SK-N-SH (cell line): ENCODE results near the gene KRTCAP3. TPM values are rescaled to one million over a fixed set of nuclear protein-coding genes. Genes with fewer than 3 reads are reported as not detected.

Source experiments
- CTCF ChIA-PET: fragments of 300-600, 350-600 bp; formaldehyde crosslinking; extraction: SDS; loops from one replicate; lab custom pipeline; 2021; lab: Yijun Ruan, JAX
- POLR2A ChIA-PET: fragments of 350-600 bp; sonication (Branson Sonifier 250); formaldehyde crosslinking; extraction: SDS; loops from one replicate; lab custom pipeline; 2020; ENCODE audit warnings: antibody characterized with exemption, inconsistent platforms; lab: Yijun Ruan, JAX
- DNase-seq: peaks from one replicate; pipeline ENCODE4 v3.0.0; 2012
- H2AFZ ChIP-seq: fragments of 200-600 bp; sonication (generic); 2 replicates; pipeline ENCODE4 v1.8.1; 2016; ENCODE audit warnings: antibody characterized with exemption, mild to moderate bottlenecking, low read depth
- H3F3A ChIP-seq: fragments of 200-600 bp; sonication (generic); replicated peaks from 2 replicates; pipeline ENCODE3; 2016; ENCODE audit warnings: antibody characterized with exemption, mild to moderate bottlenecking; ENCODE audit not compliant: insufficient read depth
- H3K27ac ChIP-seq, 2 experiments: fragments of 200-500 bp in 1 of 2; fragments of 200-600 bp in 1 of 2; sonication (Bioruptor generic) in 1 of 2; sonication (generic), shearing (Covaris generic) in 1 of 2; 2 replicates each; pipeline versions ENCODE4 v1.5.1 to v1.6.1; 2014 to 2016; ENCODE audit warnings: low read depth in 2 of 2, inconsistent platforms in 1 of 2, low read length in 1 of 2, mild to moderate bottlenecking in 1 of 2, mixed read lengths in 1 of 2
- H3K27me3 ChIP-seq: fragments of 200-600 bp; sonication (generic), shearing (Covaris generic); 2 replicates; pipeline ENCODE4 v1.6.1; 2016; ENCODE audit warnings: mixed run types; ENCODE audit not compliant: insufficient read depth
- H3K36me3 ChIP-seq, 2 experiments: fragments of 200-500 bp in 1 of 2; fragments of 200-600 bp in 1 of 2; sonication (Bioruptor generic) in 1 of 2; sonication (generic) in 1 of 2; replicated peaks in 1 of 2; 2 replicates each; pipeline versions ENCODE3 to v1.5.1; 2014 to 2016; ENCODE audit warnings: low read length in 1 of 2, mild to moderate bottlenecking in 1 of 2; ENCODE audit not compliant: insufficient read depth in 2 of 2, control insufficient read depth in 1 of 2
- H3K4me1 ChIP-seq, 2 experiments: fragments of 200-500 bp in 1 of 2; fragments of 200-600 bp in 1 of 2; sonication (Bioruptor generic) in 1 of 2; sonication (generic), shearing (Covaris generic) in 1 of 2; 2 replicates each; pipeline versions ENCODE4 v1.5.1 to v1.6.1; 2014 to 2016; ENCODE audit warnings: low read depth in 1 of 2, low read length in 1 of 2, mixed run types in 1 of 2; ENCODE audit not compliant: insufficient read depth in 2 of 2, control insufficient read depth in 1 of 2
- H3K4me2 ChIP-seq: fragments of 200-600 bp; sonication (generic), shearing (Covaris generic); 2 replicates; pipeline ENCODE4 v1.6.1; 2017; ENCODE audit warnings: mixed run types
- H3K4me3 ChIP-seq, 2 experiments: fragments of 200-500 bp in 1 of 2; fragments of 200-600 bp in 1 of 2; sonication (Bioruptor generic) in 1 of 2; sonication (generic), shearing (Covaris generic) in 1 of 2; 2 replicates each; pipeline versions ENCODE4 v1.5.1 to v1.8.1; 2014 to 2016; ENCODE audit warnings: low read depth in 2 of 2, inconsistent platforms in 1 of 2, low read length in 1 of 2, mild to moderate bottlenecking in 1 of 2, mixed read lengths in 1 of 2, moderate library complexity in 1 of 2
- H3K79me2 ChIP-seq: fragments of 200-600 bp; sonication (generic); 2 replicates; pipeline ENCODE4 v1.8.1; 2017; ENCODE audit warnings: mild to moderate bottlenecking; ENCODE audit not compliant: insufficient read depth
- H3K9ac ChIP-seq: fragments of 200-600 bp; sonication (generic); 2 replicates; pipeline ENCODE4 v1.6.1; 2017; ENCODE audit warnings: mixed run types
- H3K9me2 ChIP-seq: fragments of 200-600 bp; sonication (generic); 2 replicates; pipeline ENCODE4 v1.6.1; 2017; ENCODE audit warnings: mixed run types
- H3K9me3 ChIP-seq: fragments of 200-600 bp; sonication (generic); 2 replicates; pipeline ENCODE4 v1.6.1; 2017; ENCODE audit warnings: mixed run types, mild to moderate bottlenecking, moderate library complexity
- H4K20me1 ChIP-seq: fragments of 200-600 bp; sonication (generic); 2 replicates; pipeline ENCODE4 v1.6.1; 2017; ENCODE audit warnings: mild to moderate bottlenecking, mixed run types; ENCODE audit not compliant: insufficient read depth
- ELF1 ChIP-seq: IDR thresholded peaks from 2 replicates; pipeline ENCODE4 v1.4.0; 2012
- EP300 ChIP-seq, 2 experiments: IDR thresholded peaks; 2 replicates each; pipeline versions ENCODE4 v1.4.0 to v1.6.1; 2012; ENCODE audit warnings: borderline replicate concordance in 1 of 2, low read depth in 1 of 2, low read length in 1 of 2
- EZH2phosphoT487 ChIP-seq: fragments of 200-600 bp; sonication (generic); IDR thresholded peaks from 2 replicates; pipeline ENCODE4 v1.6.1; 2017; ENCODE audit warnings: low read depth, mixed run types, mild to moderate bottlenecking, antibody characterized with exemption, moderate library complexity, borderline replicate concordance
- JUND ChIP-seq: IDR thresholded peaks from 2 replicates; pipeline ENCODE4 v1.4.0; 2012
- MAX ChIP-seq: IDR thresholded peaks from 2 replicates; pipeline ENCODE4 v1.4.0; 2012; ENCODE audit warnings: low read depth
- MEF2A ChIP-seq: IDR thresholded peaks from 2 replicates; pipeline ENCODE4 v1.4.0; 2012; ENCODE audit warnings: low read depth, borderline replicate concordance
- PBX3 ChIP-seq: IDR thresholded peaks from 2 replicates; pipeline ENCODE4; 2012
- RCOR1 ChIP-seq: fragments of 150-350 bp; IDR thresholded peaks from 2 replicates; pipeline ENCODE4 v1.6.1; 2017; ENCODE audit warnings: antibody characterized with exemption, low read length
- RFX5 ChIP-seq: IDR thresholded peaks from 2 replicates; pipeline ENCODE4 v1.6.1; 2012; ENCODE audit warnings: mild to moderate bottlenecking, improper control_type of control experiment, low read length
- RXRA ChIP-seq: IDR thresholded peaks from 2 replicates; pipeline ENCODE4 v1.4.0; 2012; ENCODE audit warnings: low read depth, mild to moderate bottlenecking, borderline replicate concordance
- TCF12 ChIP-seq: IDR thresholded peaks from 2 replicates; pipeline ENCODE4 v1.4.0; 2012
- USF1 ChIP-seq: IDR thresholded peaks from 2 replicates; pipeline ENCODE4 v1.4.0; 2012; ENCODE audit warnings: low read depth, borderline replicate concordance
- USF2 ChIP-seq: fragments of 150-350 bp; IDR thresholded peaks from 2 replicates; pipeline ENCODE4 v1.6.1; 2017; ENCODE audit warnings: antibody characterized with exemption, low read length, low read depth, borderline replicate concordance
- YY1 ChIP-seq: IDR thresholded peaks from 2 replicates; pipeline ENCODE4 v1.4.0; 2012; ENCODE audit warnings: low read depth, mild to moderate bottlenecking
- WGBS: methylation state at CpG from one replicate; pipeline ENCODE4 v1.1.6; 2017; ENCODE audit warnings: low lambda C conversion rate; 5-methylcytosine and 5-hydroxymethylcytosine counted together
- polyA plus RNA-seq, 3 experiments: library from polyadenylated mRNA; depleted of rRNA; stranded (reverse); fragments of >200 nt; gene quantifications; 2 replicates each; pipeline ENCODE4 v1.2.3, GENCODE V29; 2012

KRTCAP3 gene
- polyA plus RNA-seq, 1 of the 3 experiments (the other 2 are of a cell fraction) = 4.1 TPM

- no peaks in the 10 kb centered on the region for H3K9me3 ChIP-seq
- H2AFZ ChIP-seq = no peak overlapping the region
- no peaks in the 10 kb centered on the region for H3K79me2 ChIP-seq
- 89% methylated on average over 7 of the region's 7 CpGs for WGBS
- no peaks in the 10 kb centered on the region for H3F3A ChIP-seq
- no peak overlapping the region for H3K4me2 ChIP-seq
- ChIA-PET CTCF (interaction anchor here (0.9 kb wide), 1 partner anchor 9 kb away, joined by 5 read pairs; no protein-coding TSS in a partner anchor), POLR2A (no interaction called here)
- H3K36me3 ChIP-seq = peaks cover 28 to 48% of the 10 kb centered on the region in 2 experiments
- no peaks in the 10 kb centered on the region for H3K4me1 ChIP-seq
- TF ChIP-seq EZH2phosphoT487 (no peak), EP300 (IDR thresholded peaks at IDR 0.05; ENCODE audit: borderline replicate concordance in 1 of 2, low read depth in 1 of 2, low read length in 1 of 2) (no peak), MEF2A (no peak)
- H3K4me3 ChIP-seq = no peak overlapping the region
- DNase-seq = no peak
- no peak overlapping the region for H3K9ac ChIP-seq
- H3K27ac ChIP-seq = no peak overlapping the region
- H3K27me3 ChIP-seq = no peaks in the 10 kb centered on the region
- no peaks in the 10 kb centered on the region for H4K20me1 ChIP-seq
- H3K9me2 ChIP-seq = no peaks in the 10 kb centered on the region
Measured at GRCh38 chr2:27453968-27454367, 11.8 kb downstream of the KRTCAP3 start.

- Histone ChIP-seq H3K79me2 (no peaks in the 10 kb centered on the region), H3K4me2 (no peak overlapping the region), H4K20me1 (no peaks in the 10 kb centered on the region), H3K9me2 (no peaks in the 10 kb centered on the region), H3K9me3 (no peaks in the 10 kb centered on the region), H3K4me3 (no peak overlapping the region), H3K27me3 (no peaks in the 10 kb centered on the region), H3K9ac (no peak overlapping the region), H3K36me3 (peaks cover 15 to 28% of the 10 kb centered on the region in 2 experiments), H3F3A (no peaks in the 10 kb centered on the region), H3K27ac (no peak overlapping the region), H3K4me1 (no peaks in the 10 kb centered on the region), H2AFZ (no peak overlapping the region)
- TF ChIP-seq YY1 (no peak), ELF1 (no peak), USF1 (no peak), EZH2phosphoT487 (no peak), TCF12 (no peak), USF2 (no peak), EP300 (IDR thresholded peaks at IDR 0.05; ENCODE audit: borderline replicate concordance in 1 of 2, low read depth in 1 of 2, low read length in 1 of 2) (no peak), MAX (no peak), RFX5 (no peak), RXRA (no peak), PBX3 (no peak), JUND (no peak), RCOR1 (no peak)
- ChIA-PET POLR2A (no interaction called here), CTCF (interaction anchor here (0.7 kb wide), 1 partner anchor 53 kb away, joined by 3 read pairs; no protein-coding TSS in a partner anchor)
- WGBS = 90% methylated on average over 7 of the region's 8 CpGs
- no peak for DNase-seq
Measured at GRCh38 chr2:27461118-27461517, 18.9 kb downstream of the KRTCAP3 start.
